Testis (tissue), 2 donors: Measurements from ENCODE around the gene KLF13.

Source experiments
- CTCF ChIP-seq, 3 experiments: fragments of 450-650 bp in 2 of 3; fragments of 200-600 bp in 1 of 3; sonication (generic) in 1 of 3; IDR thresholded peaks; one replicate each; pipeline ENCODE4 v1.5.1; 2016 to 2019; ENCODE audit warnings: antibody characterized with exemption in 3 of 3, mild to moderate bottlenecking in 2 of 3, moderate library complexity in 1 of 3
- POLR2A ChIP-seq: fragments of 450-650 bp; IDR thresholded peaks from one replicate; pipeline ENCODE4 v1.6.1; 2017; ENCODE audit warnings: antibody characterized with exemption, mild to moderate bottlenecking, moderate library complexity

GRCh38 chr15:31344823-31345605, 18.4 kb downstream of the KLF13 start:
- TF ChIP-seq POLR2A (no peak), CTCF (IDR thresholded peaks at IDR 0.05) (no peak)
